A673 (cell line): ENCODE results near the gene LINGO1.

Experiments
- EZH2 ChIP-seq: fragments of 200-600 bp; sonication (generic); IDR thresholded peaks from 2 replicates; pipeline ENCODE4 v1.6.1; 2017; ENCODE audit warnings: borderline replicate concordance, low read depth, mild to moderate bottlenecking, mixed read lengths, antibody characterized with exemption, low read length; ENCODE audit not compliant: poor library complexity, severe bottlenecking
- TF ChIP-seq, protein P1 (sequence below): fragments of 300-800, 200-600 bp; sonication (generic); conservative IDR thresholded peaks from 2 replicates; pipeline ENCODE4 v1.5.1; 2017; ENCODE audit warnings: low read depth, mild to moderate bottlenecking, antibody characterized with exemption, low read length, moderate library complexity, mixed read lengths

DNA sequence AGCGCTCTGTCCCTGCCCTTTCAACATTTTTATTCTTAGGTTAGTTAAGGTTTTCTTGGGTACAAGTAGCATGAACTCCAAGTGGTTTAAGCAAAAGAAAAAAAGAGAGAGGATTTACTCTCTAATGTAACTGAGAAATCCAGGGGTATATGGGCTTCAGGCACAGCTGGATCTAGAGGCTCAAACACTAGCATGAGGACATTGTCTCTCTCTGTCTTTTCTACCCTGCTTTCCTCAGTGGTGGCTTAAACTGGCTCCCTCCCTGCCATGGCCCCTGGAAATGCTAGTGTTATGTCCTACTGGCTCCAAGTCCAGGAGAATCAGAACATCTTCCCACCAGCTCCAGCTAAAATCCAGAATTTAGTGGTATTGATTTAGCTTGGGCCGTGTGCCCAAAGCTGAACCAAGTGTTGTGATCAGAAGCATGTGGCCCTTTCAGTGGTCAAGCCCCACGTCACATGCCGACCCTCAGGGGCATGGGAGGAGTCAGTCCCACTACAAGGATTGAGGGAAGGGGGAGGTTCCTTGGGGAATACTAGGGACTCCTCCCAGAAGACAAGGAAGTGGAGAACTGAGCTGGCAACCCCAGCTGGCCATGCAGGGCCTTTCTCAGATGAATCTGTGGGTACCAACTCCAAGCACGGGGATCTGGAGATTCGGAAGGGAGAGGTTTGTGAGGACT lies 58.0 kb downstream of the LINGO1 start:
- TF ChIP-seq, protein P1, sequence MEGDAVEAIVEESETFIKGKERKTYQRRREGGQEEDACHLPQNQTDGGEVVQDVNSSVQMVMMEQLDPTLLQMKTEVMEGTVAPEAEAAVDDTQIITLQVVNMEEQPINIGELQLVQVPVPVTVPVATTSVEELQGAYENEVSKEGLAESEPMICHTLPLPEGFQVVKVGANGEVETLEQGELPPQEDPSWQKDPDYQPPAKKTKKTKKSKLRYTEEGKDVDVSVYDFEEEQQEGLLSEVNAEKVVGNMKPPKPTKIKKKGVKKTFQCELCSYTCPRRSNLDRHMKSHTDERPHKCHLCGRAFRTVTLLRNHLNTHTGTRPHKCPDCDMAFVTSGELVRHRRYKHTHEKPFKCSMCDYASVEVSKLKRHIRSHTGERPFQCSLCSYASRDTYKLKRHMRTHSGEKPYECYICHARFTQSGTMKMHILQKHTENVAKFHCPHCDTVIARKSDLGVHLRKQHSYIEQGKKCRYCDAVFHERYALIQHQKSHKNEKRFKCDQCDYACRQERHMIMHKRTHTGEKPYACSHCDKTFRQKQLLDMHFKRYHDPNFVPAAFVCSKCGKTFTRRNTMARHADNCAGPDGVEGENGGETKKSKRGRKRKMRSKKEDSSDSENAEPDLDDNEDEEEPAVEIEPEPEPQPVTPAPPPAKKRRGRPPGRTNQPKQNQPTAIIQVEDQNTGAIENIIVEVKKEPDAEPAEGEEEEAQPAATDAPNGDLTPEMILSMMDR: no peak
- no peak for TF ChIP-seq EZH2
